ENCODE data around the gene WHAMM. TPM values are rescaled to one million over a fixed set of nuclear protein-coding genes. Genes with fewer than 3 reads are reported as not detected.

The WHAMM gene
- total RNA-seq, 2 experiments from 2014 or later, result 8.6 to 13.6 TPM

DNA sequence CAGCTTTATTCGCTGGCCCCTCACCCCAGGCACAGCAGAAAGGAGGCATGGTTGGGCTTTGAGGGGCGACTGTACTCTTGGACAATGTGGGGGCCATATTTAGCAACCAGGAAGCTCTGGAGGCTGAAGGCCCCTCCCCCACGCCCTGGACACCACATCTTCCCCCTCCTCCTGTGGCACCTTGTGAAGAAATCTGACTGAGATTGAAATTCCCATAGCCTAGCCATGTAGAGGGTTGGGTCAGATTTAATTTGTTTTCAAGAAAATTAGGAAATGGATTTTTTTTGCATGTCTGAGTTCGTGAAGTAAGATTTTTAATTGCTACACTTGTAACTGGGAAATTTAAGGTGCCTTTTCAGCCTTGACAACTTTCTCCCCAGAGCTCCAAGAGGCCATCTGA is 28.1 kb upstream of the WHAMM start:
- ChIA-PET POLR2A (interaction anchor here (0.7 kb wide), 1 partner anchor 28 kb away, joined by 4 read pairs; no protein-coding TSS in a partner anchor), CTCF (ENCODE audit: unreplicated experiment) (no interaction called here)
- Histone ChIP-seq H3K27ac (ENCODE audit: low read depth, low read length, poor library complexity, severe bottlenecking) (no peak overlapping the region), H4K20me1 (ENCODE audit: insufficient read depth, low read length) (no peaks in the 10 kb centered on the region), H3K36me3 (ENCODE audit: insufficient read depth, low read length) (no peaks in the 10 kb centered on the region), H3K9me3 (ENCODE audit: low read length) (no peaks in the 10 kb centered on the region; the same call in 1 of the 2 replicates), H3K9me2 (ENCODE audit: insufficient read depth, low read length) (no peaks in the 10 kb centered on the region), H3K4me2 (ENCODE audit: low read length) (no peak overlapping the region), H3K4me1 (ENCODE audit: insufficient read depth, low read length, poor library complexity, severe bottlenecking) (no peaks in the 10 kb centered on the region), H3K4me3 (ENCODE audit: low read depth, low read length, poor library complexity, severe bottlenecking) (no peak overlapping the region), H2AFZ (ENCODE audit: low read length) (no peak overlapping the region), H3K79me2 (ENCODE audit: insufficient read depth, low read depth, low read length) (no peaks in the 10 kb centered on the region)
- BruUV-seq (replicated peaks), result no TSS peak
- no peak for DNase-seq (ENCODE audit: low spot score)
- TF ChIP-seq EZH2phosphoT487 (IDR thresholded peaks at IDR 0.05; ENCODE audit: borderline replicate concordance, low read depth, low read length) (no peak), CTCF (conservative IDR thresholded peaks at IDR 0.05; ENCODE audit: low read length) (no peak)
- intact Hi-C loops (cut with micrococcal nuclease; ENCODE audit: unreplicated experiment), result no loop called here

GRCh38 chr15:82788496-82788895 is 20.9 kb upstream of the WHAMM start:
- Histone ChIP-seq H3K4me3 (ENCODE audit: low read depth, low read length, poor library complexity, severe bottlenecking) (no peak overlapping the region), H3K4me2 (ENCODE audit: low read length) (no peak overlapping the region), H3K36me3 (ENCODE audit: insufficient read depth, low read length) (no peaks in the 10 kb centered on the region), H3K9me3 (ENCODE audit: low read length) (no peaks in the 10 kb centered on the region), H2AFZ (ENCODE audit: low read length) (no peak overlapping the region), H3K4me1 (ENCODE audit: insufficient read depth, low read length, poor library complexity, severe bottlenecking) (no peaks in the 10 kb centered on the region), H4K20me1 (ENCODE audit: insufficient read depth, low read length) (no peaks in the 10 kb centered on the region), H3K79me2 (ENCODE audit: insufficient read depth, low read depth, low read length) (no peaks in the 10 kb centered on the region), H3K27ac (ENCODE audit: low read depth, low read length, poor library complexity, severe bottlenecking) (no peak overlapping the region), H3K9me2 (ENCODE audit: insufficient read depth, low read length) (no peaks in the 10 kb centered on the region)
- no TSS peak for BruUV-seq (replicated peaks)
- ChIA-PET POLR2A (interaction anchor here (0.7 to 1.3 kb wide), 4 partner anchors 9 to 167 kb away, joined by 3 to 9 read pairs (median 6); no protein-coding TSS in a partner anchor), CTCF (ENCODE audit: unreplicated experiment) (no interaction called here)
- intact Hi-C loops (cut with micrococcal nuclease; ENCODE audit: unreplicated experiment), result no loop called here
- TF ChIP-seq EZH2phosphoT487 (IDR thresholded peaks at IDR 0.05; ENCODE audit: borderline replicate concordance, low read depth, low read length) (no peak), CTCF (conservative IDR thresholded peaks at IDR 0.05; ENCODE audit: low read length) (no peak)
- DNase-seq (ENCODE audit: low spot score), result no peak

DNA sequence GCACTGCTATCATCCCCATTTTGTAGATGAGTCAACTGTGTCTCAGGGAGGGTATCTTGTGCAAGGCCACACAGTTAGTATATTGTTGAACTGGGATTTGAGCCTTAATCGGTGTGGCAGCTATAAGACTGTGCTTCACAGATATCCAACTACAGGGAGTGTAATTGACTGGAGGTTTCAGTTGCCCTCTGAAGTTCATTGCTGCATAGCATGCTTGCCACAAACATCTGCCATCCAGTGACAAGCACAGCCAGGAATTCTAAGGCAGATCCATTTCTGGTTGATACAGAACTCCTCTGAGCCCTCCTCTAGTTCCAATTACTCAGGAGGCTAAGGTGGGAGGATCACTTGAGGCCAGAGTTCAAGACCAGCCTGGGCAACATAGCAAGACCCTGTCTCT is 19.9 kb upstream of the WHAMM start:
- BruUV-seq (replicated peaks), result no TSS peak
- Histone ChIP-seq H3K4me3 (ENCODE audit: low read depth, low read length, poor library complexity, severe bottlenecking) (no peak overlapping the region), H3K4me1 (ENCODE audit: insufficient read depth, low read length, poor library complexity, severe bottlenecking) (no peaks in the 10 kb centered on the region), H4K20me1 (ENCODE audit: insufficient read depth, low read length) (no peaks in the 10 kb centered on the region), H3K9me2 (ENCODE audit: insufficient read depth, low read length) (no peaks in the 10 kb centered on the region), H3K27ac (ENCODE audit: low read depth, low read length, poor library complexity, severe bottlenecking) (no peak overlapping the region), H3K79me2 (ENCODE audit: insufficient read depth, low read depth, low read length) (no peaks in the 10 kb centered on the region), H3K9me3 (ENCODE audit: low read length) (no peaks in the 10 kb centered on the region), H3K4me2 (ENCODE audit: low read length) (no peak overlapping the region), H3K36me3 (ENCODE audit: insufficient read depth, low read length) (no peaks in the 10 kb centered on the region), H2AFZ (ENCODE audit: low read length) (no peak overlapping the region)
- ChIA-PET POLR2A (interaction anchor here (0.5 to 1.3 kb wide), 3 partner anchors 8 to 33 kb away, joined by 3 to 8 read pairs (median 4); no protein-coding TSS in a partner anchor), CTCF (ENCODE audit: unreplicated experiment) (no interaction called here)
- TF ChIP-seq CTCF (conservative IDR thresholded peaks at IDR 0.05; ENCODE audit: low read length), result no peak
- TF ChIP-seq EZH2phosphoT487 (IDR thresholded peaks at IDR 0.05; ENCODE audit: borderline replicate concordance, low read depth, low read length), result no peak
- DNase-seq (ENCODE audit: low spot score), result no peak
- intact Hi-C loops (cut with micrococcal nuclease; ENCODE audit: unreplicated experiment), result no loop called here
